GM12874 (cell line): Measurements from ENCODE around the gene PIK3R1.
A peak's percentile ranks its signal among the peaks of the same experiment; 100 is the strongest.

Source experiments
- CTCF ChIP-seq: IDR thresholded peaks from 2 replicates; pipeline ENCODE4 v1.5.1; 2011; ENCODE audit warnings: low read depth, mild to moderate bottlenecking, control low read depth, low read length, moderate library complexity; ENCODE audit not compliant: insufficient read depth

Gene PIK3R1

GRCh38 chr5:68247627-68248026 lies 32.1 kb downstream of the PIK3R1 start:
- no peak for TF ChIP-seq CTCF

- TF ChIP-seq CTCF: no peak
Observed at GRCh38 chr5:68248896-68249295, 33.3 kb downstream of the PIK3R1 start.

GRCh38 chr5:68249520-68249919 lies 34.0 kb downstream of the PIK3R1 start:
- TF ChIP-seq CTCF: no peak

- TF ChIP-seq CTCF: no peak
Observed at GRCh38 chr5:68250661-68251298, 35.2 kb downstream of the PIK3R1 start.

GRCh38 chr5:68251386-68251785 lies 35.8 kb downstream of the PIK3R1 start:
- TF ChIP-seq CTCF: no peak

- no peak for TF ChIP-seq CTCF
Observed at GRCh38 chr5:68251804-68252522, 36.4 kb downstream of the PIK3R1 start.

- TF ChIP-seq CTCF: peak; percentile 70
Observed at GRCh38 chr5:68252673-68253623, 37.4 kb downstream of the PIK3R1 start.
